DND-41 (cell line): Measurements from ENCODE around the gene VAV3.
"Not testable (repeated sequence)": the region's sequence is repeated elsewhere in the genome, so short reads cannot be mapped to it uniquely, and the experiment has no call there.

Experiments used
- ATAC-seq: fragments of 200-7000 bp; cut with Tn5 transposase; 3 replicates; pipeline ENCODE4 v1.9.1; 2021; ENCODE audit warnings: low read depth; ENCODE audit not compliant: insufficient read depth
- DNase-seq: peaks from one replicate; pipeline ENCODE4 v3.0.0-alpha.2; 2020
- H2AFZ ChIP-seq: 2 replicates; pipeline ENCODE4 v1.6.0; 2012; ENCODE audit warnings: low read depth, low read length
- H3K27ac ChIP-seq: 2 replicates; pipeline ENCODE4 v1.5.1; 2012; ENCODE audit warnings: low read length, inconsistent platforms
- H3K27me3 ChIP-seq: fragments of 200-600 bp; sonication (generic); 2 replicates; pipeline ENCODE4 v1.6.0; 2012; ENCODE audit warnings: low read length, mild to moderate bottlenecking, inconsistent platforms; ENCODE audit not compliant: insufficient read depth, poor library complexity
- H3K36me3 ChIP-seq: 2 replicates; pipeline ENCODE4 v1.5.1; 2012; ENCODE audit warnings: low read length, inconsistent platforms; ENCODE audit not compliant: insufficient read depth
- H3K4me1 ChIP-seq: 2 replicates; pipeline ENCODE4 v1.5.1; 2012; ENCODE audit warnings: mild to moderate bottlenecking, low read length; ENCODE audit not compliant: insufficient read depth
- H3K4me2 ChIP-seq: 2 replicates; pipeline ENCODE4 v1.6.0; 2012; ENCODE audit warnings: mild to moderate bottlenecking, moderate library complexity, low read length, inconsistent platforms; ENCODE audit not compliant: insufficient read depth
- H3K4me3 ChIP-seq, 2 experiments: fragments of 200-600 bp in 1 of 2; shearing (Covaris generic) in 1 of 2; 2 replicates each; pipeline ENCODE4 v1.5.1; 2012 to 2016; ENCODE audit warnings: inconsistent platforms in 2 of 2, low read length in 2 of 2, mild to moderate bottlenecking in 2 of 2, low read depth in 1 of 2, moderate library complexity in 1 of 2
- H3K79me2 ChIP-seq: 2 replicates; pipeline ENCODE4 v1.6.0; 2012; ENCODE audit warnings: low read length, inconsistent platforms; ENCODE audit not compliant: insufficient read depth
- H3K9ac ChIP-seq: 2 replicates; pipeline ENCODE4 v1.6.0; 2012; ENCODE audit warnings: low read depth, mild to moderate bottlenecking, inconsistent platforms, low read length, moderate library complexity
- H3K9me3 ChIP-seq: 2 replicates; pipeline ENCODE4 v1.5.1; 2012; ENCODE audit warnings: low read length, moderate library complexity, mild to moderate bottlenecking, inconsistent platforms; ENCODE audit not compliant: insufficient read depth, severe bottlenecking
- H4K20me1 ChIP-seq: 2 replicates; pipeline ENCODE4 v1.6.0; 2012; ENCODE audit warnings: low read length; ENCODE audit not compliant: insufficient read depth
- CTCF ChIP-seq: IDR thresholded peaks from 2 replicates; pipeline ENCODE4 v1.5.1; 2012; ENCODE audit warnings: borderline replicate concordance, low read length, moderate library complexity, mild to moderate bottlenecking; ENCODE audit not compliant: poor library complexity, severe bottlenecking; ENCODE audit errors: extremely low read depth
- EZH2 ChIP-seq: IDR thresholded peaks from 3 replicates; pipeline ENCODE4 v1.6.1; 2012; ENCODE audit warnings: borderline replicate concordance, low read depth, mild to moderate bottlenecking, moderate library complexity, low read length, inconsistent platforms; ENCODE audit not compliant: severe bottlenecking

The VAV3 gene

DNA sequence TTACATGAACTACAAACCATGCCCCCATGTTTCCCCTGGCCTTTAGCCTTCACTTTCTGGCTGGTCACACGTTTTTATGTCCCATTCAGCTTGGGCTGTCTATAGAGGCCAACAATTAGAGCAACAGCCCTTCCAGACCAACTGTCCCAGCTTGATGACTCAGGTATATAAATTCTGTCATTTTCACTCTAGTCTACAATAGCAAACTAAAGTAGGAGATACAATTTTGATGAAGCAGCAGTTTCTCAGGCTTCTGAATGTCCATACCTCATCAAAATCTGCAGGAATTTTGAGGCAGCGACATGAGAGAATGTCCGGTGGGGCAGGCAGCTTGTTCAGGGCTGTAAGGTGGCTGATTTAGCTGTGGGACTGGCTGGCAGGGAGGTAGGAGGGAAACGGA is 45.6 kb upstream of the VAV3 start:
- no peak overlapping the region for H3K9ac ChIP-seq

GRCh38 chr1:108009603-108010195 is 44.7 kb upstream of the VAV3 start:
- H3K27ac ChIP-seq, result no peak overlapping the region
- H3K9me3 ChIP-seq, result no peaks in the 10 kb centered on the region
- no peaks in the 10 kb centered on the region for H3K36me3 ChIP-seq
- DNase-seq (no peak), ATAC-seq (no peak)
- no peaks in the 10 kb centered on the region for H3K79me2 ChIP-seq
- H3K9ac ChIP-seq, result no peak overlapping the region
- no peaks in the 10 kb centered on the region for H3K27me3 ChIP-seq
- H2AFZ ChIP-seq, result no peak overlapping the region
- H4K20me1 ChIP-seq, result no peaks in the 10 kb centered on the region
- H3K4me1 ChIP-seq, result 0 out of 2 replicates have a peak, but pooled peaks cover under 1% of the 10 kb centered on the region
- H3K4me2 ChIP-seq, result no peak overlapping the region
- H3K4me3 ChIP-seq, result no peak overlapping the region
- no peak for TF ChIP-seq EZH2
- TF ChIP-seq CTCF, result no peak

More for the DNA sequence above, 45.6 kb upstream of the VAV3 start:
- no peak overlapping the region for H3K27ac ChIP-seq
- peaks cover 9% of the 10 kb centered on the region for H3K4me1 ChIP-seq
- TF ChIP-seq EZH2 (no peak), CTCF (no peak)
- no peak overlapping the region for H2AFZ ChIP-seq
- no peaks in the 10 kb centered on the region for H3K27me3 ChIP-seq
- no peaks in the 10 kb centered on the region for H3K79me2 ChIP-seq
- no peaks in the 10 kb centered on the region for H3K36me3 ChIP-seq
- H3K4me2 ChIP-seq, result no peak overlapping the region
- H3K9me3 ChIP-seq, result no peaks in the 10 kb centered on the region
- no peak overlapping the region for H3K4me3 ChIP-seq
- no peak for ATAC-seq
- DNase-seq, result no peak
- H4K20me1 ChIP-seq, result no peaks in the 10 kb centered on the region

DNA sequence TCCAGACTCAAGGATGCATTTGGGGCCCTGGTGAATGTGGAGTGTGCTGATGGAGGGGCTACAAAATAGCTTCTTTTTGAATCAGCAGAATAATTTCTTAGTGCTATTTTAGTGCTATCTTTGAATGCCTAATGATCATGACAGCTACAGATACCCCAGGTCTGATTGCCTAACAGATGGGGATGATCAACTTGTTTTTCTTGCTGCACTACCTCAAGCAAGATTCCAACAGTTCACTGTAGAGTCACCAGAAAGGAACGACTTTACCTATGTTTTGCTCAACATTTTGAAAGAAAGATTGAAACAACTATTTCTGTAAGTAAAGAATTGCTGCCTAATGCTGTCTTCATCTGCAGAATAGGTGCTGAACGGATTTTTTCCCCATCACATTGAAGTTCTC is 42.6 kb upstream of the VAV3 start:
- DNase-seq, result no peak
- no peaks in the 10 kb centered on the region for H3K4me1 ChIP-seq
- H3K36me3 ChIP-seq, result no peaks in the 10 kb centered on the region
- H2AFZ ChIP-seq, result no peak overlapping the region
- H3K79me2 ChIP-seq, result no peaks in the 10 kb centered on the region
- no peak overlapping the region for H3K4me2 ChIP-seq
- H3K9ac ChIP-seq, result no peak overlapping the region
- no peak overlapping the region for H3K27ac ChIP-seq
- H3K4me3 ChIP-seq, result no peak overlapping the region
- H3K27me3 ChIP-seq, result no peaks in the 10 kb centered on the region
- H4K20me1 ChIP-seq, result no peaks in the 10 kb centered on the region
- no peaks in the 10 kb centered on the region for H3K9me3 ChIP-seq
- TF ChIP-seq CTCF, result no peak
- no peak for TF ChIP-seq EZH2
- no peak for ATAC-seq

GRCh38 chr1:108007070-108007469 is 42.1 kb upstream of the VAV3 start:
- TF ChIP-seq EZH2 (no peak), CTCF (no peak)
- Histone ChIP-seq H3K9me3 (no peaks in the 10 kb centered on the region), H3K4me3 (no peak overlapping the region), H3K9ac (no peak overlapping the region), H3K4me1 (no peaks in the 10 kb centered on the region), H3K27me3 (no peaks in the 10 kb centered on the region), H3K4me2 (no peak overlapping the region), H3K27ac (no peak overlapping the region), H4K20me1 (no peaks in the 10 kb centered on the region), H3K79me2 (no peaks in the 10 kb centered on the region), H2AFZ (no peak overlapping the region), H3K36me3 (no peaks in the 10 kb centered on the region)
- no peak for DNase-seq
- ATAC-seq, result no peak

DNA sequence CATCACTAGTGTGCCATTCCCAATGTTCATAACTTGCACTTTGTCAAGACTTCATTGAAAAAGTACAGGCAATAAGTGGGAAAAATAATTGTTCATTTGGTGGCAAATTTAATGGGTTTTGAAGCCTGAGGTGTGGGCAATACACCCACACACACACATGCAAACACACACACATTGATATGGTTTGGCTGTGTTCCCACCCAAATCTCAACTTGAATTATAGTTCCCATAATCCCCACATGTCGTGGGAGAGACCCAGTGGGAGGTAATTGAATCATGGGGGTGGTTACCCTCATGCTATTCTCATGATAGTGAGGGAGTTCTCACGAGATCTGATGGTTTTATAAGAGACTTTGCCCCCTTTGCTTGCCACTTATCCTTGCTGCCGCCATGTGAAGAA is 39.9 kb upstream of the VAV3 start:
- H3K79me2 ChIP-seq, H3K9ac ChIP-seq, H2AFZ ChIP-seq, H3K27me3 ChIP-seq, ATAC-seq, H3K4me3 ChIP-seq, H3K4me1 ChIP-seq, DNase-seq, H3K4me2 ChIP-seq, H3K9me3 ChIP-seq, H3K27ac ChIP-seq, H3K36me3 ChIP-seq, H4K20me1 ChIP-seq: not testable (repeated sequence)
